Activated CD4-positive, alpha-beta T cell treated with anti-CD3 and anti-CD28 coated beads, Interleukin-2, amount 10 ng/mL, durations not matched to agents 7 days and 5 days (primary cell): Measurements from ENCODE around the gene COL18A1. TPM values are rescaled to one million over a fixed set of nuclear protein-coding genes. Genes with fewer than 3 reads are reported as not detected.

ENCODE experiments used
- CTCF ChIA-PET: fragments of 350-600 bp; sonication (Branson Sonifier 250); formaldehyde crosslinking; loops from one replicate; lab custom pipeline; 2021; ENCODE audit warnings: antibody characterized with exemption; lab: Charles Lee
- POLR2A ChIA-PET: fragments of 350-600 bp; sonication (Branson Sonifier 250); formaldehyde crosslinking; loops from one replicate; lab custom pipeline; 2021; ENCODE audit warnings: antibody characterized with exemption; lab: Charles Lee
- DNase-seq: peaks from one replicate; pipeline ENCODE4 v3.0.0-alpha.2; 2020
- H3K27ac Mint-ChIP-seq: one replicate; pipeline ENCODE4 v1.8.0; 2021; ENCODE audit warnings: mild to moderate bottlenecking, moderate library complexity, mixed read lengths
- H3K27me3 Mint-ChIP-seq: one replicate; pipeline ENCODE4 v1.8.0; 2021; ENCODE audit warnings: mixed read lengths
- H3K36me3 Mint-ChIP-seq: one replicate; pipeline ENCODE4 v1.8.0; 2021; ENCODE audit warnings: low read depth, mixed read lengths
- H3K4me1 Mint-ChIP-seq: one replicate; pipeline ENCODE4 v1.8.0; 2021; ENCODE audit warnings: mixed read lengths
- H3K4me3 Mint-ChIP-seq: one replicate; pipeline ENCODE4 v1.8.0; 2021; ENCODE audit warnings: mild to moderate bottlenecking, moderate library complexity, mixed read lengths
- H3K9me3 Mint-ChIP-seq: one replicate; pipeline ENCODE4 v1.8.0; 2021; ENCODE audit warnings: mixed read lengths
- total RNA-seq, 2 experiments: library from RNA; stranded (reverse); gene quantifications; one replicate each; pipeline ENCODE4 v1.2.3, GENCODE V29; 2021

Gene COL18A1
- total RNA-seq, 2 experiments from 2014 or later, result 2.8 to 3.1 TPM

GRCh38 chr21:45448283-45448809 lies 43.4 kb downstream of the COL18A1 start:
- ChIA-PET POLR2A (no interaction called here), CTCF (no interaction called here)
- no peak overlapping the region for H3K27ac Mint-ChIP-seq
- H3K9me3 Mint-ChIP-seq, result peaks cover 21% of the 10 kb centered on the region
- DNase-seq, result no peak
- H3K36me3 Mint-ChIP-seq, result no peaks in the 10 kb centered on the region
- no peaks in the 10 kb centered on the region for H3K4me1 Mint-ChIP-seq
- H3K4me3 Mint-ChIP-seq, result no peak overlapping the region
- H3K27me3 Mint-ChIP-seq, result peaks cover 9% of the 10 kb centered on the region

GRCh38 chr21:45448810-45449657 lies 44.1 kb downstream of the COL18A1 start:
- H3K4me1 Mint-ChIP-seq, result no peaks in the 10 kb centered on the region
- peaks cover 9% of the 10 kb centered on the region for H3K27me3 Mint-ChIP-seq
- H3K9me3 Mint-ChIP-seq, result peaks cover 21% of the 10 kb centered on the region
- no peak overlapping the region for H3K27ac Mint-ChIP-seq
- no peak overlapping the region for H3K4me3 Mint-ChIP-seq
- no peaks in the 10 kb centered on the region for H3K36me3 Mint-ChIP-seq
- ChIA-PET POLR2A (no interaction called here), CTCF (interaction anchor here (0.6 kb wide), 1 partner anchor 23 kb away, joined by 3 read pairs; no protein-coding TSS in a partner anchor)
- no peak for DNase-seq

- DNase-seq, result no peak
- H3K36me3 Mint-ChIP-seq, result no peaks in the 10 kb centered on the region
- H3K4me1 Mint-ChIP-seq, result no peaks in the 10 kb centered on the region
- peaks cover 9% of the 10 kb centered on the region for H3K27me3 Mint-ChIP-seq
- ChIA-PET POLR2A (no interaction called here), CTCF (interaction anchor here (0.6 kb wide), 1 partner anchor 22 kb away, joined by 3 read pairs; no protein-coding TSS in a partner anchor)
- H3K4me3 Mint-ChIP-seq, result no peak overlapping the region
- peaks cover 21% of the 10 kb centered on the region for H3K9me3 Mint-ChIP-seq
- no peak overlapping the region for H3K27ac Mint-ChIP-seq
Measured at GRCh38 chr21:45449658-45450422, 44.9 kb downstream of the COL18A1 start.

- no peak overlapping the region for H3K4me3 Mint-ChIP-seq
- H3K36me3 Mint-ChIP-seq, result no peaks in the 10 kb centered on the region
- H3K27ac Mint-ChIP-seq, result no peak overlapping the region
- peaks cover 21% of the 10 kb centered on the region for H3K9me3 Mint-ChIP-seq
- no peaks in the 10 kb centered on the region for H3K4me1 Mint-ChIP-seq
- ChIA-PET CTCF (no interaction called here), POLR2A (no interaction called here)
- DNase-seq, result no peak
- peaks cover 7% of the 10 kb centered on the region for H3K27me3 Mint-ChIP-seq
Measured at GRCh38 chr21:45450423-45451090, 45.6 kb downstream of the COL18A1 start.

GRCh38 chr21:45451091-45451740 lies 46.3 kb downstream of the COL18A1 start:
- Mint-ChIP-seq H3K27ac (no peak overlapping the region), H3K36me3 (no peaks in the 10 kb centered on the region), H3K27me3 (peaks cover 4% of the 10 kb centered on the region), H3K9me3 (peaks cover 19% of the 10 kb centered on the region), H3K4me1 (no peaks in the 10 kb centered on the region), H3K4me3 (no peak overlapping the region)
- no peak for DNase-seq
- ChIA-PET POLR2A (no interaction called here), CTCF (no interaction called here)

GRCh38 chr21:45451771-45452182 lies 46.8 kb downstream of the COL18A1 start:
- no peaks in the 10 kb centered on the region for H3K4me1 Mint-ChIP-seq
- no peak overlapping the region for H3K4me3 Mint-ChIP-seq
- POLR2A ChIA-PET, result no interaction called here
- H3K27ac Mint-ChIP-seq, result no peak overlapping the region
- no peak for DNase-seq
- CTCF ChIA-PET, result interaction anchor here (1.3 kb wide), 1 partner anchor 12 kb away, joined by 3 read pairs; no protein-coding TSS in a partner anchor
- H3K9me3 Mint-ChIP-seq, result peaks cover 16% of the 10 kb centered on the region
- peaks cover 2% of the 10 kb centered on the region for H3K27me3 Mint-ChIP-seq
- no peaks in the 10 kb centered on the region for H3K36me3 Mint-ChIP-seq

GRCh38 chr21:45452696-45453307 lies 47.8 kb downstream of the COL18A1 start:
- H3K27me3 Mint-ChIP-seq, result peaks cover 2% of the 10 kb centered on the region
- no peak overlapping the region for H3K27ac Mint-ChIP-seq
- POLR2A ChIA-PET, result no interaction called here
- H3K9me3 Mint-ChIP-seq, result peaks cover 16% of the 10 kb centered on the region
- no peak for DNase-seq
- CTCF ChIA-PET, result interaction anchor here (1.3 kb wide), 1 partner anchor 13 kb away, joined by 3 read pairs; no protein-coding TSS in a partner anchor
- H3K4me3 Mint-ChIP-seq, result no peak overlapping the region
- H3K36me3 Mint-ChIP-seq, result no peaks in the 10 kb centered on the region
- no peaks in the 10 kb centered on the region for H3K4me1 Mint-ChIP-seq

- CTCF ChIA-PET, result interaction anchor here (1.1 kb wide), 1 partner anchor 19 kb away, joined by 3 read pairs; no protein-coding TSS in a partner anchor
Measured at GRCh38 chr21:45453308-45453950, 48.5 kb downstream of the COL18A1 start.

GRCh38 chr21:45454060-45454925 lies 49.3 kb downstream of the COL18A1 start:
- H3K4me1 Mint-ChIP-seq, result no peaks in the 10 kb centered on the region
- H3K36me3 Mint-ChIP-seq, result no peaks in the 10 kb centered on the region
- H3K9me3 Mint-ChIP-seq, result peaks cover 16% of the 10 kb centered on the region
- ChIA-PET CTCF (interaction anchor here (1.1 to 1.2 kb wide), 2 partner anchors 18 to 23 kb away, joined by 3 read pairs; no protein-coding TSS in a partner anchor), POLR2A (no interaction called here)
- no peak overlapping the region for H3K27ac Mint-ChIP-seq
- DNase-seq, result no peak
- H3K4me3 Mint-ChIP-seq, result no peak overlapping the region
- H3K27me3 Mint-ChIP-seq, result no peaks in the 10 kb centered on the region

More at GRCh38 chr21:45453308-45453950, 48.5 kb downstream of the COL18A1 start:
- POLR2A ChIA-PET, result no interaction called here
- H3K36me3 Mint-ChIP-seq, result no peaks in the 10 kb centered on the region
- peaks cover 16% of the 10 kb centered on the region for H3K9me3 Mint-ChIP-seq
- no peaks in the 10 kb centered on the region for H3K27me3 Mint-ChIP-seq
- H3K27ac Mint-ChIP-seq, result no peak overlapping the region
- no peaks in the 10 kb centered on the region for H3K4me1 Mint-ChIP-seq
- no peak overlapping the region for H3K4me3 Mint-ChIP-seq
- DNase-seq, result no peak

- no peak overlapping the region for H3K4me3 Mint-ChIP-seq
- POLR2A ChIA-PET, result no interaction called here
- CTCF ChIA-PET, result interaction anchor here (0.7 to 1.2 kb wide), 3 partner anchors 15 to 23 kb away, joined by 3 read pairs; no protein-coding TSS in a partner anchor
- peaks cover 16% of the 10 kb centered on the region for H3K9me3 Mint-ChIP-seq
- no peaks in the 10 kb centered on the region for H3K27me3 Mint-ChIP-seq
- no peaks in the 10 kb centered on the region for H3K36me3 Mint-ChIP-seq
- no peak overlapping the region for H3K27ac Mint-ChIP-seq
- H3K4me1 Mint-ChIP-seq, result no peaks in the 10 kb centered on the region
- no peak for DNase-seq
Measured at GRCh38 chr21:45454926-45455673, 50.1 kb downstream of the COL18A1 start.
